HCT116 (cell line): ENCODE data around the gene CACNA1S.

Source experiments
- ATF3 ChIP-seq: IDR thresholded peaks from 2 replicates; pipeline ENCODE4 v1.6.1; 2012
- CTCF ChIP-seq, 3 experiments: fragments of 200-600 bp in 1 of 3; sonication (generic) in 1 of 3; IDR thresholded peaks in 2 of 3; conservative IDR thresholded peaks in 1 of 3; 2 replicates each; pipeline ENCODE4 v1.5.1; 2012 to 2017; ENCODE audit warnings: low read depth in 2 of 3, low read length in 2 of 3, antibody characterized with exemption in 1 of 3, borderline replicate concordance in 1 of 3, control low read depth in 1 of 3, mild to moderate bottlenecking in 1 of 3, mixed read lengths in 1 of 3, mixed run types in 1 of 3, moderate library complexity in 1 of 3; ENCODE audit not compliant: insufficient read depth in 1 of 3
- EZH2 ChIP-seq: fragments of 200-600 bp; sonication (generic); IDR thresholded peaks from 2 replicates; pipeline ENCODE4 v1.6.1; 2017; ENCODE audit warnings: antibody characterized with exemption, mixed run types
- EZH2phosphoT487 ChIP-seq: fragments of 200-600 bp; IDR thresholded peaks from 2 replicates; pipeline ENCODE4 v1.6.1; 2018; ENCODE audit warnings: antibody characterized with exemption, borderline replicate concordance
- MAX ChIP-seq: IDR thresholded peaks from 2 replicates; pipeline ENCODE4 v1.6.1; 2012
- POLR2A ChIP-seq: IDR thresholded peaks from 2 replicates; pipeline ENCODE4 v1.7.0; 2011; ENCODE audit warnings: borderline replicate concordance; ENCODE audit not compliant: insufficient read depth, insufficient read length; ENCODE audit errors: extremely low read depth
- POLR2AphosphoS5 ChIP-seq: IDR thresholded peaks from 2 replicates; pipeline ENCODE4 v1.6.1; 2011; ENCODE audit warnings: mild to moderate bottlenecking, low read depth, low read length, moderate library complexity
- RAD21 ChIP-seq: IDR thresholded peaks from 2 replicates; pipeline ENCODE4 v1.6.1; 2012; ENCODE audit warnings: low read depth, mild to moderate bottlenecking
- REST ChIP-seq: IDR thresholded peaks from 2 replicates; pipeline ENCODE4 v1.6.1; 2012; ENCODE audit warnings: low read depth
- ZBTB33 ChIP-seq: IDR thresholded peaks from 2 replicates; pipeline ENCODE4 v1.6.1; 2011; ENCODE audit warnings: mild to moderate bottlenecking, low read length, moderate library complexity; ENCODE audit not compliant: insufficient replicate concordance; ENCODE audit errors: extremely low read depth
- ZNF274 ChIP-seq: fragments of 200-500 bp; sonication (Bioruptor generic); IDR thresholded peaks from 2 replicates; pipeline ENCODE4 v1.6.1; 2014; ENCODE audit warnings: mild to moderate bottlenecking, low read depth, low read length, inconsistent platforms

- TF ChIP-seq CTCF (IDR thresholded peaks at IDR 0.05 in 2 of 3, conservative IDR thresholded peaks at IDR 0.05 in 1 of 3; ENCODE audit: borderline replicate concordance in 1 of 3, insufficient read depth in 1 of 3, low read depth in 2 of 3, low read length in 2 of 3): no peak
- TF ChIP-seq RAD21: no peak
- no peak for TF ChIP-seq ZNF274
- no peak for TF ChIP-seq MAX
- TF ChIP-seq POLR2A: no peak
- TF ChIP-seq EZH2phosphoT487: no peak
- no peak for TF ChIP-seq ATF3
- no peak for TF ChIP-seq POLR2AphosphoS5
- TF ChIP-seq ZBTB33: no peak
- TF ChIP-seq EZH2: no peak
- TF ChIP-seq REST: no peak
These were observed 22.2 kb upstream of the CACNA1S start for GRCh38 chr1:201134405-201134804.
